Thyroid gland (tissue), 4 donors: ENCODE results near the gene GLCE.

ENCODE experiments used
- CTCF ChIP-seq, 6 experiments: fragments of 200-600 bp in 3 of 6; fragments of 450-650 bp in 3 of 6; sonication (generic) in 3 of 6; IDR thresholded peaks; one replicate each; pipeline ENCODE4 v1.5.1; 2016 to 2019; ENCODE audit warnings: antibody characterized with exemption in 6 of 6, mild to moderate bottlenecking in 2 of 6, inconsistent platforms in 1 of 6, moderate library complexity in 1 of 6
- POLR2A ChIP-seq, 2 donors: fragments of 450-650 bp; IDR thresholded peaks; one replicate each; pipeline ENCODE4 v1.6.1; 2017; ENCODE audit warnings: antibody characterized with exemption in 2 of 2, mild to moderate bottlenecking in 2 of 2, moderate library complexity in 1 of 2

GRCh38 chr15:69164807-69165636, 4.6 kb downstream of the GLCE start:
- TF ChIP-seq CTCF (IDR thresholded peaks at IDR 0.05) (no peak), POLR2A (IDR thresholded peaks at IDR 0.05) (no peak)
